GM12872 (cell line): ENCODE measurements around the gene NPAS2.

ENCODE experiments used
- TF ChIP-seq, protein P1 (sequence below): IDR thresholded peaks from 3 replicates; pipeline ENCODE4 v1.5.1; 2011; ENCODE audit warnings: low read depth, mild to moderate bottlenecking, low read length, moderate library complexity; ENCODE audit not compliant: insufficient read depth

NPAS2 gene

DNA sequence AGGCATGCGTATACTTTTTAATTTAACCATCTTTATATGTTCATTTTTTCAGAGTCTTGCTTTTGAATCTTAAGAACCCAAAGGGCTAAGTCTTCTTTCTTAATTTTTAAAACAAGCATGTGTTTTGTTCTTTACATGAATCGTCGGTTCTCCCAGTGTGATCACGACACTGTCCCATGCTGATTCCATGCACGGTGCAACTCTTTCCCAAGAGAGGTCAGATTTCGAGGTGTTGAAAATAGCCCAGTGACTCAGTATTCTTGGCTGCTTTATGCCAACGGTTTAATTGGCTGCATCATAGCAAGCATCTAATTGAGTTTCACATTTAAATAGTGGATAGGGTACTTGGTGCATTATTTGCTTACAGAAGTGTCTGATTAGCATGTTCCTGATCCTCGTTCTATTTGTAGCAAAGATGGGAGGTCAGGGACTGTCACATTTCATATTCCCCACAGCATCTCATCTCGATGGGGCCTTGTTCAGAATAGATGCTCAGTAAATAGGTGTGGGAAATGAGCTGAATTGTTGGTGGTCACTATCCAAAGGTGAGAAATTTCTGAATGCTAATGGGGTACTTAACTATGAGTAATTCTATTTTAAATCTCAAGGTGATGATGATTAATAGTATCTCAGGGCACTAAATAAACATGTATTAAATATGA lies 2.8 kb downstream of the NPAS2 start:
- TF ChIP-seq, protein P1, sequence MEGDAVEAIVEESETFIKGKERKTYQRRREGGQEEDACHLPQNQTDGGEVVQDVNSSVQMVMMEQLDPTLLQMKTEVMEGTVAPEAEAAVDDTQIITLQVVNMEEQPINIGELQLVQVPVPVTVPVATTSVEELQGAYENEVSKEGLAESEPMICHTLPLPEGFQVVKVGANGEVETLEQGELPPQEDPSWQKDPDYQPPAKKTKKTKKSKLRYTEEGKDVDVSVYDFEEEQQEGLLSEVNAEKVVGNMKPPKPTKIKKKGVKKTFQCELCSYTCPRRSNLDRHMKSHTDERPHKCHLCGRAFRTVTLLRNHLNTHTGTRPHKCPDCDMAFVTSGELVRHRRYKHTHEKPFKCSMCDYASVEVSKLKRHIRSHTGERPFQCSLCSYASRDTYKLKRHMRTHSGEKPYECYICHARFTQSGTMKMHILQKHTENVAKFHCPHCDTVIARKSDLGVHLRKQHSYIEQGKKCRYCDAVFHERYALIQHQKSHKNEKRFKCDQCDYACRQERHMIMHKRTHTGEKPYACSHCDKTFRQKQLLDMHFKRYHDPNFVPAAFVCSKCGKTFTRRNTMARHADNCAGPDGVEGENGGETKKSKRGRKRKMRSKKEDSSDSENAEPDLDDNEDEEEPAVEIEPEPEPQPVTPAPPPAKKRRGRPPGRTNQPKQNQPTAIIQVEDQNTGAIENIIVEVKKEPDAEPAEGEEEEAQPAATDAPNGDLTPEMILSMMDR, result no peak

DNA sequence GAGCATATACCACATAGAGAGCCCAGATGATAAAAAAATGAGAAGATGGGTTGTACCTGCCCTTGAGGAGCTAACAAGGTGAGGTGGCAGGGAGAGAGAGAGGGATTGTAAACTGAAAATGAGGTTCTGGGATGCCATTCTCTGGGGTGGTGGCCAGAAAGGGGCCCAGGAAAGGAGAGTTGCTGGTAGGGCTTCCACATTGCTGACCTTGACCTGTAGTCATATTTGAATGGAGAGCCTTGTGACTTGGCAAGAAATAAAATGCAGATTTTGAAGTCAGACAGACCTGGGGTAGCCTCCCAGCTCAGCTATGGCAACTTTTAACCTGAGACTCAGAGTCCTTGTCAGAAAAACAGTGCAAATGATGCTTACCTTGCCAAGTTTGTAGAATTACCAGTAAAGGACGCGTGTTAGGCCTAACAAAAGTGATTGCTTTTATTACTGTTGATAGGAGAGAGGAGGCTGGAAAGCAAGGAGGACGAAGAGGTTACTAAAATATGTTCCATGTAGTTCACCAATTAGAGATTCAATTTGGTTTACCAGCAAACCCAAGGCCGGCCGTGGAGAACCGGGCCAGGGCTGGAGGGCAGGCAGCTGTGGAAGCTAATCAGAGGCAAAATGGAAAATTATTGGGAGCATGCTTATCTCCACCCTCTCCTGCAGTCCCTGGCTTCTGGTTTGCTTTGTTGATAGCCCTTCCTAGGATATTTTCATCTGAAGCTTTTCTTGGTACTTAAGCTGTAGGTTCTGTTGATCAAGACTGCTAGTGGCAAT lies 3.9 kb downstream of the NPAS2 start:
- TF ChIP-seq, protein P1, result no peak

DNA sequence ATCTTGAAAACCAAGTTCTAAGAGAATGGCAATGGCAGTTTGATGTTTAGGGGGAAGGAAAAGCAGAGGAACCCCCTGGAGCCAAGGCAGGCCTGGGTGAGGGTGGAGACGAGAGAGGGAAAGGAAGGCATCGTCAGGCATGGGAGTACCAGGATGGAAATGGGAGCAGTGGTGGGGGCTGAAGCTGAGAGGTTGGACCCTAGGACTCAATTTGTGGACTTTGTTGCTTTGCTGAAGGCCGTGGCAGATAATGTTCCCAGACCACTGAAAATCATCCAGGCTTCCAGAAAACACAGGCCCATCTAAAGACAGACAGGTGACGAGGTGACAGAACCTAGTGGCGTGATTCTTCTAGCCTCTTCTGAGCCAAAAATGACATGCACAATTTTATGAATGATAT lies 4.9 kb downstream of the NPAS2 start:
- TF ChIP-seq, protein P1, result no peak

DNA sequence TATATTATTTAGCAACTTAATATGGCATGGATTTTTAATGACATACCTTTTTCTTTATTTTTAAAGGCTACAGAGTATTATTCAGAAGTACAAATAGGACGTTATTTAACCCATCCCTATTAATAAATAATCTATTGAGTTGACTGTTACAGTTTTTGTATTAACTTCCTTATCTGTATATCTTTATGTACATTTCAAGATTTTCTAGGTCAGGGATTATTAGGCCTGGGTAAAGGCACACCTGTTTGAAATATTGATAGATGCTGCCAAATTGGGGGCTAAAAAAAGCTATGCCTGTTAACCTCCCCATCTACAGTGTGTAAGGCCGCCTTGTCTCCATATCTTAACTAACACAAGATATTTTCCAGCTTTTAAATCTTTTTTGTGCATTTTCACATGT lies 6.6 kb downstream of the NPAS2 start:
- TF ChIP-seq, protein P1, result no peak

DNA sequence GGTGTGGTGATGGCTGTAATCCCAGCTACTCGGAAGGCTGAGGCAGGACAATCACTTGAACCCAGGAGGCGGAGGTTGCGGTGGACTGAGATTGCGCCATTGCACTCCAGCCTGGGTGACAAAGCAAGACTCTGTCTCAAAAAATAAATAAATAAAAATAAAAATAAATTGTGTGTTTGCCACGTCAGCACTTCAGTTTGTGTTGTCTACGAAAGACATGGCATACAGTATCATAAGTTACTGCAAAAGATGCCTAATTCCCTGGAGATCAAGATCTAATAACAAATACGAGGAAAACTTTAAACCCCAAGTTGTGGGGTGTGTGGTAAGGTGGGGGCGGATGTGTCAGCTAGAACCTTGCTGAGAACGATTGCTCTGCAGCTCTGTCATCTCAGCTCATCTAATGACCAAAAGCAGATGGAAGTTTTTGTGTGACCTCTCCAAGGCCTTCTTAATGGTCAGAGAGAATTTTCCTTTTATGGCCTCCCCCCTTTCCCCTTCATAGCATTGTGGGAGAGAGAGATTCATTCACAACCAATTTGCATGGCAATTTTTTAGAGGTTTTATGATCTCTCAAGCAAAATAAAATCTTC lies 11.3 kb downstream of the NPAS2 start:
- TF ChIP-seq, protein P1, result no peak

DNA sequence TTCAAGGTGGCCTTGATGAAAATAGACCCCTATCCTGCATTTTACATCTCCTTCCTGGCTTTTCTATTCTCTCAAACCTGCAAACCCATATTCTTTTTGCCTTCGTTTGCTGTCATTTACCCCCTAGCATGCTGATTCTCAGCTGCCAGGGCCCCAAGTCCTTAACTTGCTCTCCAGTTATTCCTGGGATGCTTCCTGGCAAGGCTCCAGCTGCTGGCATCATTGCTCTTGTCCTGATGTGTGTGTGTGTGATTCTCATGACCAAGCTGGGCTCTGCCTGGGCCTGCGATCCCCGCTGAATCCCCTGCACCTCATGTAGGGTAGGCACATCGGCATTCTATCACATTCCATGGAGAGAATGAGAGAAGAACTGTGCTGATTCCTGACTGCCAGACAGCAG lies 11.9 kb downstream of the NPAS2 start:
- TF ChIP-seq, protein P1, result no peak

DNA sequence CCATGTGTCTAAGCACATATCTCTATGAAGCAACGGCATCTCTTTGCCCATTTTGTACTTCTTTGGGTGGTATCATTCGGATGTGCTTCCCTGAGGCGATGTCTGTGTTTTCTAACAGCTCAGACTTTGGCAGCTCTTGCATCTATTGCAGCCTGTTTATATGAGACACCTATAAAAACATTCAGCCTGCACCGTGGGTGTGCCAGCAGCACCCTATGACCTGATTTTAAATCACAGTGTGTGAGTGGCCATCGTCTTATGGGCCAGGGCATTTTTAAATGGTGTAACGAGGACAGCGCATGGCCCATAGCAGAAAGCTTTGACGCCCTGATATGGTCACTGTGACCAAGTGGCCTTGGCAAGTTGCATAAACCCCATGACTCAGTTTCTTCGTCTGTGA lies 12.9 kb downstream of the NPAS2 start:
- TF ChIP-seq, protein P1, result no peak
